GM21717 (cell line): ENCODE results near the gene KRTAP10-7.
"Not testable (repeated sequence)": the region's sequence is repeated elsewhere in the genome, so short reads cannot be mapped to it uniquely, and the experiment has no call there.

Source experiments
- ATAC-seq: cut with Tn5 transposase; IDR thresholded peaks from one replicate; pipeline ENCODE4 v1.9.1; 2021; ENCODE audit warnings: mild to moderate bottlenecking, moderate library complexity; ENCODE audit not compliant: unreplicated experiment

Gene KRTAP10-7

GRCh38 chr21:44610157-44610843, 9.9 kb downstream of the KRTAP10-7 start:
- not testable (repeated sequence) for ATAC-seq

DNA sequence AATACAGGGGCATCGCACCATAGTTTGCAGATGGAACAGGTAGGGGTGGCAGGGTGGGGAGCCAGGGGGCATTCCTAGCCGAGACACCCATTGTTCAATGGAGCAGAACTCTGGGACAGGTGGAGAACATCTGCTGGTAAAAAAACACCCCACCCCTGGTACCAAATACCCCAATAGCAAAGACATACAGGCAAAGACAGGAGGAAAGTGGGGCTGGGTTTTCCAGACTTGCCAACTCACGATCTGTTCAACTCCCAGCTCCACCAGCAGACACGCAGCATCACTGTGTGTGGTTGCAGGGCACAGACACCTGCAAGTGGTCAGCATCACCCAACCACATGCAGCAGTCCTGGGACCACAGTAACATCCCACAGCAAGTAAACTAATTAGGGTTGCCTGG, 11.2 kb downstream of the KRTAP10-7 start:
- no peak for ATAC-seq

DNA sequence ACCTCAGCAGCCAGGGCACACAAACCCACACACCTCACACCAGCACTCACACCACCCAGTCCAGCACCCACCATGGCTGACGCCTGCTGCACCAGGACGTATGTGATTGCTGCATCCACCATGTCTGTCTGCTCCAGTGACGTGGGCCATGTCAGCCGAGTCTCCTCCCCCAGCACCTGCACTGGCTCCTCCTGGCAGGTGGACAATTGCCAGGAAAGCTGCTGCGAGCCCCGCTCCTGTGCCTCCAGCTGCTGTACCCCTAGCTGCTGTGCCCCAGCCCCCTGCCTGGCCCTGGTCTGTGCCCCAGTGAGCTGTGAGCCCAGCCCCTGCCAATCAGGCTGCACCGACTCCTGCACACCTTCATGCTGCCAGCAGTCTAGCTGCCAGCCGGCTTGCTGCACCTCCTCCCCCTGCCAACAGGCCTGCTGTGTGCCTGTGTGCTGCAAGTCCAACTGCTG, 11.7 kb downstream of the KRTAP10-7 start, which contains the start of gene KRTAP10-8:
TSS of gene KRTAP10-8 (plus strand) at position 51 of the 458 bp plus-strand sequence. CDS start at position 73, 22 bp downstream.
- ATAC-seq, result no peak

- ATAC-seq, result no peak
Observed at GRCh38 chr21:44612669-44613229, 12.4 kb downstream of the KRTAP10-7 start.

GRCh38 chr21:44613386-44614155, 13.2 kb downstream of the KRTAP10-7 start:
- no peak for ATAC-seq

- no peak for ATAC-seq
Observed at GRCh38 chr21:44614161-44614631, 13.8 kb downstream of the KRTAP10-7 start.

- no peak for ATAC-seq
Observed at GRCh38 chr21:44614961-44615391, 14.6 kb downstream of the KRTAP10-7 start.

GRCh38 chr21:44615466-44615865, 15.1 kb downstream of the KRTAP10-7 start:
- ATAC-seq, result no peak

DNA sequence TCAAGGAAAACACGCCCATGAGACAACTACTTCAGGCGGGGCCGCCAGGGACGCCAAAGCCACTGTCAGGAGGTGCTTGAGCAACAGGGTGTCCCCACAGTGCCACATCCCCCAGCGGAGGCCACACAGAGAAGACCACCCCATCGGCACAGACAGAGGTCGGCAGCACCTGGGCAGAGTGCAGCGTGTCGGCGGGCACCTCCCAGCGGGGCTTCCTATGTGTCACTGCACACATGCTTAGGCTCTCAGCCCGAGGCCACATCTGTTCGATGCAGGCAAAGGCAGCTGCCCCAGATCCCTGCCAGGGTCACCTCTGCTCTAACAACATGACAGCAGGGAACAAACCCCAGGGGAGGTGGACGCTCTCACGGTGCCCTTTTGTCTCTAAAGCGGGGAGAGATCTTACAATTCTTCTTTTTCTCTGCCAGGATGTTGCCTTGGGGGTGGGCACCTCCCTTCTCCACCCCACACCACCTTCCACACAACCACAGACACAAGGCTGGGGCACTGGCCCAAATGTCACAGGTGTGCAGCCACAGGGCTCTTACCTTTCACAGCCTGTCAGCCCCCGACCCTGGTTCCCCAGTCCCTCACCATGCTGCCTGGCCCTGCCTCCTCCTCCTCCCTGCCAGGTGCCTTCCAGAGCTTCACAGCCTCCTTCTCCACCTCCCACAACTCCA, 15.7 kb downstream of the KRTAP10-7 start:
- no peak for ATAC-seq

DNA sequence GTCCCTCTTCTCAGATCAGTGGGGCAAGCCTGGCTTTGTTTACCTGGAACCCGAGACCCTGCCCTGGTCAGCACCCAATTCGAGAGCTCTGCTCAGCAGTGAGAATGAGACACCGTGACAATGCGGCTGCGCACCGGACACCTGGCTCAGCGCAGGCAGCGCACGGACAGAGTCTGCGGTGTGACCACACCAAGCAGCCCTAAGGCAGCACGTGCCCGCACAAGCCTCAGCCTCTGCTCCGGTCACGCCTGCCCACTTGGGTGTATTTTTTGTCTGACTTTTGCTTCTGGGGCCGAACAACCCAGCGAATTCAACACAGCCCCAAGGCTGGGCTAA, 16.2 kb downstream of the KRTAP10-7 start:
- ATAC-seq, result no peak

DNA sequence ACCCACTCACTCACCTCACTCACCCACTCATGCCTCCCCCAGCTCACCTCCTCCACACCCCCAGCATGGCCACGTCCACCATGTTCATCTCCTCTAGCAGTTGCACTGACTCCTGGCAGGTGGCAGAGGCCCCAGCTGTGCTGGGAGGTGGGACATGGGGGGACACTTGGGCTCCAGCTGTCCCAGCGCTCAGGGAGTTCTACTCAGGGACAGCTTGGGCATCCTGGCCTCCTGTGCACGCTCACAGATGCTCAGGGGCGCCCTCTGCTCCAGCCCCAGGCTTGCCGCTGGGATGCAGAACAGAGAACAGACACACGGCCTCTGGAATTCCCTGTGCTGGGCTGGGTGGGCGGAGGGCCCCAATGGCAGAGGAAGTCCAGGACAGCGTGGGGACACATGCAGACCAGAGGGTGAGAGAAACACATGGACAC, 16.7 kb downstream of the KRTAP10-7 start:
- no peak for ATAC-seq

DNA sequence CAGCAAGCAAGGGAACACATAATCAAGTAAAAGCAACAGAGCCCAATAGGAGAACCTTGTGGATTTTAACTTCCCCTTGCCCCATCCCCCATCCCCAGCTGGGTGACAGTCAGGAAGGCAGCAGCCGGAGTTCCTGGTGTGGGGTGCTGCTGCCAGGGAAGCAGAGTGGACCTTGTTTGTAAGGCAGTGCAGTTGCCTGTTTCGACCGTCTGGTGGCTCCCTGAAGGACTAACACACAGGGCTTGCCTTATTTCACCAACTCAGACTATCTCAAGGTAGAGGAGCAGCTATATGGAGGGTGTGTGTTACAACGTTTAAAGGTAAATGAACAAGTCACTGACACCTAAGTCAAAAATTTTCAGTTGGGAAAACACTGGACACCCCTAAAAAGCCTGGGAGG, 18.1 kb downstream of the KRTAP10-7 start:
- no peak for ATAC-seq

DNA sequence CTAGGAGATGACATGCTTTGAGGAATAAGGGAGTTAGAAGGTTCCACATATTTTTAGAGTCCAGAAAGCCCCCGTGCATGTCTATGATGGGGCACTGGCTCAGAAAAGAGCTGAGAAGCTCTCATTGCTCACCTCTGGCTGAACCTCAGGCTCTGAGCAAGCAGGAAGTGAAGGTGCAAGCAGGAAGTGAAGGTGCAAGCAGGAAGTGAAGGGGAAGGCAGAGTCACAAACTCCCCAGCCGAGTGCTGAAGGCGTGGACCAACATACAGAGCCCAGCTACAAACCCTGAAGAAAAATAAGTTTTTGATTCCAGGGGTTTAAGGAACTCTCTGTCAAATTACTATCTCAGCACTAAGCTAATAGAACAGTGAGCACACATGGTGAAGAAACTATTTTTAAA, 18.5 kb downstream of the KRTAP10-7 start:
- ATAC-seq, result no peak

DNA sequence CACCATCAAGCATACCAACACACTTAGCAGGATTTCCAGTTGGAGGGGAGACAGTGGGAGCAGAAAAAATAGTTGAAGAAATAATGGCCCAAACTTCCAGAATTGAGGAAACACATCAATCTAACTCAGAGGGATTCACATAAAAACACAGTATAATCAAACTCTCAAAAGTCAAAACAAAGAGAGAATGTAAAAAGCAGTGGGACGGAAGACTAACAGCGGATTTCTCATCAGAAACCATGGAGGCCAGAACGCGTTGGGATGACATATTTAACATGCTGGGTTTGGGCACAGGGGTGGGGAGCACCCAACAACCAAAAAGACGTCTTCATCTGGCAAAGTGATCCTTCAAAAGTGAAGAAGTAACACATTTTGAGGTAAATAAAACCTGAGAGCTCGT, 19.5 kb downstream of the KRTAP10-7 start:
- ATAC-seq, result no peak

DNA sequence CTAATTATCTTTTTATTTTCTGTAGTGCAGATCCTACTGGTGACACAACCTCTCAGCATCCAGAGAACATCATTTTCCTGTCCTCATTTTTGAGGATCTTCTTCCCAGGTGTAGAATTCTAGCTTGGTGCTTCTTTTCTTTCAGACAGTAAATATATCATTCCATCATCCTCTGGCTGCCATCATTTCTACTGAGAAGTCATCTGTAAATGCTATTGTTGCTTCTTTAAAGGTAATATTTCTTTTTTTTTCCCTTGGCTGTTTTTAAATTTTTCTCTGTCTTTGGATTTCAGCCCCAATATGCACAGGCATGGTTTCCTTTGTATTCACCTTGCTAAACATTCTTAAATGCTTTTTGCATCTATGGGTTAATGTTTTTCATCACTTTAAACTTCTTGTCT, 23.2 kb downstream of the KRTAP10-7 start:
- ATAC-seq, result no peak

DNA sequence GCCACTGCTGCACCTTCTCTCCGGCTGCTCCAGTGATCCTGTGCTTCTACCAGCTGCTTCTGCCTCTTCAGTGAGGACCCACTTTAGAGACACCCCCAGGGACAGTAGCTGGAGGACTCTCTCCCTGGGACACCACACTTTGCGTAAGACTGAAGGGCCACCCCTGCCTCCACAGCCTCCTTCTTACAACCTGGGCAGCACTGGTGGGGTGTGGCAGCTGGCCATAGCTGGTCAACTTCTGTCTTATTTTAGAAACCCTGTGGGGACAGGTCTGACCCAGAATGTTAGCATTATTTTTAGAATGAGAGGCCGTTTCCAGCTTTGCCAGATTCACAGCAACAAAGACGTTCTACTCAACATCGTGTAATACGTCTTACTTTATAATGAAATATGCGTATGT, 25.4 kb downstream of the KRTAP10-7 start:
- no peak for ATAC-seq

DNA sequence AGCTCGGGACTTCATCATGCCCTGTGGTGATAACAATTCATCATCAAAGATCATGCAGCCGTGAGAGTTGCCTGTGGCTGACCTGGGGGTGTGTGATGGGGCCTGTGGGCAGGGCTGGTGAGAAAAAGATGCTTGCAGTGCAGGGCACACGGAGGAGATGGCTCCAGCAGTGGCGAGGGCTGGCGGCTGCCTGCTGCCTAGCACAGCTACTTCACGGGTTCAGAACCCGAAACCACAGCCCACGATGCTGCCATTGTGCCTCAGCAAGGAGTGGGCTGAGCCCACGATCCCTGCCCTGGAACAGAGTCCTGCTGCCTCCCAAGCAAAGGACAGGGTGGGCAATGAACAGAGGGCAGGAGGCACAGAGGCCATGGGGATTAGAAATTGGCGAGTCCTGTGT, 25.9 kb downstream of the KRTAP10-7 start:
- no peak for ATAC-seq

GRCh38 chr21:44626673-44627143, 26.3 kb downstream of the KRTAP10-7 start, which contains the start of gene KRTAP10-9:
TSS of gene KRTAP10-9 (plus strand) at chr21:44627093. CDS start at chr21:44627172, 79 bp downstream.
- no peak for ATAC-seq

DNA sequence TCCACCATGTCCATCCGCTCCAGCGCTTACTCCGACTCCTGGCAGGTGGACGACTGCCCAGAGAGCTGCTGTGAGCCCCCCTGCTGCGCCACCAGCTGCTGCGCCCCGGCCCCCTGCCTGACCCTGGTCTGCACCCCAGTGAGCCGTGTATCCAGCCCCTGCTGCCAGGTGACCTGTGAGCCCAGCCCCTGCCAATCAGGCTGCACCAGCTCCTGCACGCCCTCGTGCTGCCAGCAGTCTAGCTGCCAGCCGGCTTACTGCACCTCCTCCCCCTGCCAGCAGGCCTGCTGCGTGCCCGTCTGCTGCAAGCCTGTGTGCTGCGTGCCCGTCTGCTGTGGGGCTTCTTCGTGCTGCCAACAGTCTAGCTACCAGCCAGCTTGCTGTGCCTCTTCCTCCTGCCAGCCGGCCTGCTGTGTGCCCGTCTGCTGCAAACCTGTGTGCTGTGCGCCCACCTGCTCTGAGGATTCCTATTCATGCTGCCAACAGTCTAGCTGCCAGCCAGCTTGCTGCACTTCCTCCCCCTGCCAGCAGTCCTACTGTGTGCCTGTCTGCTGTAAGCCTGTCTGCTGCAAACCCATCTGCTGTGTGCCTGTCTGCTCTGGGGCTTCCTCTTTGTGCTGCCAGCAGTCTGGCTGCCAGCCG, 26.9 kb downstream of the KRTAP10-7 start:
- ATAC-seq, result not testable (repeated sequence)

DNA sequence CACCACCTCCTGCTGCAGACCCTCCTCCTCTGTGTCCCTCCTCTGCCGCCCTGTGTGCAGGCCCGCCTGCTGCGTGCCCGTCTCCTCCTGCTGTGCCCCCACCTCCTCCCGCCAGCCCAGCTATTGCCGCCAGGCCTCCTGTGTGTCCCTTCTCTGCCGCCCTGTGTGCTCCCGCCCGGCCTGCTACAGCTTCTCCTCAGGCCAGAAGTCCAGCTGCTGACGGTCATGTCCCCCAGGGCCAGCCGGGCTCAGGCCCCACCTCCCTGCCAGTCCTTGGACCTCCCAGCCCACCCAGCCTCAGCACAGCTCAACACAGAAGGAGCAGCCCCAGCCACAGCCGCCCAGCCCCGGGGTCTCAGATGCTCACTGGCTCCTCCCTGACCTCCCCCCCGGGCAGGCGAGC, 27.4 kb downstream of the KRTAP10-7 start:
- ATAC-seq, result not testable (repeated sequence)
